ENCODE data around the gene NHLRC1. TPM values are rescaled to one million over a fixed set of nuclear protein-coding genes. Genes with fewer than 3 reads are reported as not detected.
"Not testable (repeated sequence)": the region's sequence is repeated elsewhere in the genome, so short reads cannot be mapped to it uniquely, and the experiment has no call there.

NHLRC1 gene
- total RNA-seq, 4 donors from 2014 or later, result 2.0 to 5.0 (median 4.3) TPM

GRCh38 chr6:18155150-18155863 lies 32.8 kb upstream of the NHLRC1 start, which contains the start of gene KDM1B:
KDM1B (plus strand) TSS chr6:18155422; CDS start chr6:18159896, 4,474 bp downstream.
- WGBS, 2 donors, result 0% methylated on average over 65 to 87 of the region's 87 CpGs

GRCh38 chr6:18154507-18155149 lies 32.2 kb upstream of the NHLRC1 start, which contains the start of gene TPMT:
TPMT (minus strand) TSS chr6:18155077; CDS start chr6:18149127, 5,950 bp downstream.
- DNase-seq (ENCODE audit: low spot score in 2 of 2), result no peak
- H3K9me3 ChIP-seq, result no peaks in the 10 kb centered on the region
- TF ChIP-seq EP300 (IDR thresholded peaks at IDR 0.05), result peak in 1 of 2 donors; percentile 78
- peak; percentile 36 to 38 for TF ChIP-seq POLR2A (IDR thresholded peaks at IDR 0.05)
- no peak for TF ChIP-seq CTCF (IDR thresholded peaks at IDR 0.05)
- H3K27ac ChIP-seq, result peak within 1 kb of the TSS; percentile 59 to 92 (median 83)
- H3K27me3 ChIP-seq, result no peaks in the 10 kb centered on the region
- 1% methylated on average over 32 to 34 of the region's 34 CpGs for WGBS, 2 donors
- peaks cover 0 to 3% (median 0%) of the 10 kb centered on the region in 3 donors for H3K36me3 ChIP-seq
- peak within 1 kb of the TSS; percentile 56 to 92 (median 72) for H3K4me3 ChIP-seq
- H3K4me1 ChIP-seq, result peaks cover 0 to 30% (median 6%) of the 10 kb centered on the region in 4 donors

More at GRCh38 chr6:18155150-18155863, 32.8 kb upstream of the NHLRC1 start, which contains the start of gene KDM1B:
- no peaks in the 10 kb centered on the region for H3K9me3 ChIP-seq
- H3K27ac ChIP-seq, result peak within 1 kb of the TSS; percentile 59 to 92 (median 83)
- peak; percentile 72 to 77 for TF ChIP-seq POLR2A (IDR thresholded peaks at IDR 0.05)
- peak in 1 of 2 donors; percentile 58 for TF ChIP-seq EP300 (IDR thresholded peaks at IDR 0.05)
- peak in 2 of 5 experiments; percentile 17 to 22 for TF ChIP-seq CTCF (IDR thresholded peaks at IDR 0.05)
- no peaks in the 10 kb centered on the region for H3K27me3 ChIP-seq
- H3K4me3 ChIP-seq, result peak within 1 kb of the TSS; percentile 56 to 92 (median 72)
- H3K4me1 ChIP-seq, result peaks cover 0 to 30% (median 6%) of the 10 kb centered on the region in 4 donors
- peaks cover 0 to 9% (median 0%) of the 10 kb centered on the region in 3 donors for H3K36me3 ChIP-seq
- peak; percentile 94 to 95 for DNase-seq (ENCODE audit: low spot score in 2 of 2)

GRCh38 chr6:18153311-18153703 lies 30.8 kb upstream of the NHLRC1 start:
- Histone ChIP-seq H3K36me3 (peaks cover 0 to 6% (median 0%) of the 10 kb centered on the region in 3 donors), H3K27me3 (no peaks in the 10 kb centered on the region), H3K4me3 (no peak overlapping the region), H3K27ac (peak overlapping the region in 1 of 4 donors; percentile 26), H3K4me1 (peaks cover 0 to 30% (median 6%) of the 10 kb centered on the region in 4 donors), H3K9me3 (no peaks in the 10 kb centered on the region)
- no peak for DNase-seq (ENCODE audit: low spot score in 2 of 2)
- TF ChIP-seq CTCF (IDR thresholded peaks at IDR 0.05) (no peak), EP300 (IDR thresholded peaks at IDR 0.05) (no peak), POLR2A (IDR thresholded peaks at IDR 0.05) (no peak)

- Histone ChIP-seq H3K4me3 (no peak overlapping the region), H3K9me3 (no peaks in the 10 kb centered on the region), H3K36me3 (peaks cover 0 to 8% (median 0%) of the 10 kb centered on the region in 3 donors), H3K27me3 (no peaks in the 10 kb centered on the region), H3K4me1 (peaks cover 0 to 30% (median 6%) of the 10 kb centered on the region in 4 donors), H3K27ac (no peak overlapping the region)
- DNase-seq (ENCODE audit: low spot score in 2 of 2), result no peak
- WGBS, 2 donors, result 68 to 71% methylated on average over 3 of the region's 3 CpGs
- no peak for TF ChIP-seq POLR2A (IDR thresholded peaks at IDR 0.05)
- no peak for TF ChIP-seq CTCF (IDR thresholded peaks at IDR 0.05)
- TF ChIP-seq EP300 (IDR thresholded peaks at IDR 0.05), result no peak
These were observed 29.3 kb upstream of the NHLRC1 start for GRCh38 chr6:18151801-18152200.

- Histone ChIP-seq H3K4me1 (peaks cover 0 to 27% (median 5%) of the 10 kb centered on the region in 4 donors), H3K36me3 (peaks cover 0 to 10% (median 0%) of the 10 kb centered on the region in 3 donors)
- not testable (repeated sequence) for H3K27me3 ChIP-seq; H3K27ac ChIP-seq; H3K9me3 ChIP-seq; H3K4me3 ChIP-seq; DNase-seq (ENCODE audit: low spot score in 2 of 2)
- 94 to 95% methylated on average over 3 of the region's 3 CpGs for WGBS, 2 donors
These were observed 28.9 kb upstream of the NHLRC1 start for GRCh38 chr6:18151391-18151790.
